ENCODE measurements around the gene STC2. TPM values are rescaled to one million over a fixed set of nuclear protein-coding genes. Genes with fewer than 3 reads are reported as not detected.

Gene STC2
- total and polyA plus RNA-seq, 4 experiments from 2014 or later = not detected

- H3K27me3 ChIP-seq (ENCODE audit: insufficient read depth, low read length) = no peaks in the 10 kb centered on the region
- H3K4me3 ChIP-seq (ENCODE audit: low read length in 2 of 2) = no peak overlapping the region
- no peak overlapping the region for H3K4me3 Mint-ChIP-seq
- DNase-seq = no peak
- ChIA-PET POLR2A (ENCODE audit: partially characterized antibody) (no interaction called here), CTCF (ENCODE audit: partially characterized antibody) (no interaction called here)
- no peaks in the 10 kb centered on the region for H3K36me3 Mint-ChIP-seq
- no peak overlapping the region for H3K27ac Mint-ChIP-seq
- no peaks in the 10 kb centered on the region for H3K9me3 ChIP-seq (ENCODE audit: control insufficient read depth in 1 of 2, low read length in 2 of 2)
- no peak overlapping the region for H3K27ac ChIP-seq (ENCODE audit: low read depth, low read length)
- H3K36me3 ChIP-seq (ENCODE audit: insufficient read depth, low read length) = no peaks in the 10 kb centered on the region
- H3K27me3 Mint-ChIP-seq = peaks cover 21 to 24% of the 10 kb centered on the region in 2 donors
- H3K4me1 Mint-ChIP-seq = peaks cover 11 to 15% (median 13%) of the 10 kb centered on the region in 4 donors
- peaks cover 16% of the 10 kb centered on the region for H3K4me1 ChIP-seq (ENCODE audit: insufficient read depth, low read length)
- intact Hi-C loops (cut with micrococcal nuclease) = no loop called here
- H3K9me3 Mint-ChIP-seq = no peaks in the 10 kb centered on the region
Measured at GRCh38 chr5:173297813-173298212, 30.4 kb downstream of the STC2 start.

- H3K4me3 Mint-ChIP-seq = no peak overlapping the region
- no peak overlapping the region for H3K4me3 ChIP-seq (ENCODE audit: low read length in 2 of 2)
- H3K27me3 Mint-ChIP-seq = peaks cover 22 to 25% of the 10 kb centered on the region in 2 donors
- H3K4me1 Mint-ChIP-seq = peaks cover 11 to 15% (median 13%) of the 10 kb centered on the region in 4 donors
- no peaks in the 10 kb centered on the region for H3K9me3 ChIP-seq (ENCODE audit: control insufficient read depth in 1 of 2, low read length in 2 of 2)
- H3K36me3 ChIP-seq (ENCODE audit: insufficient read depth, low read length) = no peaks in the 10 kb centered on the region
- DNase-seq = no peak
- no peaks in the 10 kb centered on the region for H3K27me3 ChIP-seq (ENCODE audit: insufficient read depth, low read length)
- no peak overlapping the region for H3K27ac ChIP-seq (ENCODE audit: low read depth, low read length)
- ChIA-PET POLR2A (ENCODE audit: partially characterized antibody) (no interaction called here), CTCF (ENCODE audit: partially characterized antibody) (interaction anchor here (1.2 to 5.2 kb wide), 4 partner anchors 7 to 276 kb away, joined by 3 to 32 read pairs (median 5); no protein-coding TSS in a partner anchor)
- H3K9me3 Mint-ChIP-seq = no peaks in the 10 kb centered on the region
- no peaks in the 10 kb centered on the region for H3K36me3 Mint-ChIP-seq
- intact Hi-C loops (cut with micrococcal nuclease) = no loop called here
- no peak overlapping the region for H3K27ac Mint-ChIP-seq
- H3K4me1 ChIP-seq (ENCODE audit: insufficient read depth, low read length) = peaks cover 16% of the 10 kb centered on the region
Measured at GRCh38 chr5:173296737-173297676, 31.2 kb downstream of the STC2 start.

GRCh38 chr5:173295796-173296195 lies 32.4 kb downstream of the STC2 start:
- intact Hi-C loops (cut with micrococcal nuclease) = no loop called here
- H3K27ac ChIP-seq (ENCODE audit: low read depth, low read length) = no peak overlapping the region
- Mint-ChIP-seq H3K4me1 (peaks cover 11 to 15% (median 13%) of the 10 kb centered on the region in 4 donors), H3K4me3 (no peak overlapping the region), H3K27me3 (peaks cover 30 to 31% of the 10 kb centered on the region in 2 donors), H3K27ac (no peak overlapping the region), H3K9me3 (no peaks in the 10 kb centered on the region), H3K36me3 (no peaks in the 10 kb centered on the region)
- no peaks in the 10 kb centered on the region for H3K36me3 ChIP-seq (ENCODE audit: insufficient read depth, low read length)
- H3K27me3 ChIP-seq (ENCODE audit: insufficient read depth, low read length) = no peaks in the 10 kb centered on the region
- CTCF ChIA-PET (ENCODE audit: partially characterized antibody) = interaction anchor here (0.9 to 5.2 kb wide), 6 partner anchors 9 to 678 kb away, joined by 3 to 32 read pairs (median 3); no protein-coding TSS in a partner anchor
- H3K4me1 ChIP-seq (ENCODE audit: insufficient read depth, low read length) = peaks cover 16% of the 10 kb centered on the region
- POLR2A ChIA-PET (ENCODE audit: partially characterized antibody) = no interaction called here
- DNase-seq = no peak
- no peak overlapping the region for H3K4me3 ChIP-seq (ENCODE audit: low read length in 2 of 2)
- H3K9me3 ChIP-seq (ENCODE audit: control insufficient read depth in 1 of 2, low read length in 2 of 2) = no peaks in the 10 kb centered on the region

- intact Hi-C loops (cut with micrococcal nuclease) = loop anchor here (1.0 to 5.0 kb wide), 3 partner anchors 38 to 679 kb away; no protein-coding TSS in a partner anchor
- no peak overlapping the region for H3K27ac ChIP-seq (ENCODE audit: low read depth, low read length)
- peaks cover 16% of the 10 kb centered on the region for H3K4me1 ChIP-seq (ENCODE audit: insufficient read depth, low read length)
- H3K27me3 Mint-ChIP-seq = peaks cover 34 to 35% of the 10 kb centered on the region in 2 donors
- ChIA-PET CTCF (ENCODE audit: partially characterized antibody) (interaction anchor here (0.6 to 5.2 kb wide), 13 partner anchors 10 to 1017 kb away, joined by 3 to 32 read pairs (median 6); partner anchors contain the start of gene BOD1), POLR2A (ENCODE audit: partially characterized antibody) (interaction anchor here (1.3 kb wide), 1 partner anchor 37 kb away, joined by 4 read pairs; no protein-coding TSS in a partner anchor)
- peak overlapping the region in 7 of 8 donors; percentile 52 to 88 (median 73) for H3K4me3 Mint-ChIP-seq
- H3K27ac Mint-ChIP-seq = no peak overlapping the region
- no peak overlapping the region for H3K4me3 ChIP-seq (ENCODE audit: low read length in 2 of 2)
- peaks cover 11 to 15% (median 13%) of the 10 kb centered on the region in 4 donors for H3K4me1 Mint-ChIP-seq
- no peaks in the 10 kb centered on the region for H3K9me3 Mint-ChIP-seq
- H3K36me3 Mint-ChIP-seq = no peaks in the 10 kb centered on the region
- no peaks in the 10 kb centered on the region for H3K9me3 ChIP-seq (ENCODE audit: control insufficient read depth in 1 of 2, low read length in 2 of 2)
- no peak for DNase-seq
- no peaks in the 10 kb centered on the region for H3K36me3 ChIP-seq (ENCODE audit: insufficient read depth, low read length)
- no peaks in the 10 kb centered on the region for H3K27me3 ChIP-seq (ENCODE audit: insufficient read depth, low read length)
Measured at GRCh38 chr5:173294673-173295320, 33.4 kb downstream of the STC2 start.

- POLR2A ChIA-PET (ENCODE audit: partially characterized antibody) = interaction anchor here (1.3 kb wide), 1 partner anchor 38 kb away, joined by 4 read pairs; no protein-coding TSS in a partner anchor
Measured at GRCh38 chr5:173293817-173294672, 34.2 kb downstream of the STC2 start.

GRCh38 chr5:173291722-173292658 lies 36.2 kb downstream of the STC2 start:
- peaks cover 16% of the 10 kb centered on the region for H3K4me1 ChIP-seq (ENCODE audit: insufficient read depth, low read length)
- intact Hi-C loops (cut with micrococcal nuclease) = loop anchor here (5.0 kb wide), 1 partner anchor 40 kb away; no protein-coding TSS in a partner anchor
- no peak overlapping the region for H3K4me3 ChIP-seq (ENCODE audit: low read length in 2 of 2)
- H3K27ac Mint-ChIP-seq = no peak overlapping the region
- CTCF ChIA-PET (ENCODE audit: partially characterized antibody) = interaction anchor here (0.8 to 5.2 kb wide), 3 partner anchors 12 to 681 kb away, joined by 3 to 32 read pairs (median 4); no protein-coding TSS in a partner anchor
- POLR2A ChIA-PET (ENCODE audit: partially characterized antibody) = no interaction called here
- H3K4me3 Mint-ChIP-seq = no peak overlapping the region
- peaks cover 45 to 46% of the 10 kb centered on the region in 2 donors for H3K27me3 Mint-ChIP-seq
- H3K9me3 Mint-ChIP-seq = no peaks in the 10 kb centered on the region
- no peak overlapping the region for H3K27ac ChIP-seq (ENCODE audit: low read depth, low read length)
- no peaks in the 10 kb centered on the region for H3K36me3 ChIP-seq (ENCODE audit: insufficient read depth, low read length)
- H3K4me1 Mint-ChIP-seq = peaks cover 11 to 15% (median 13%) of the 10 kb centered on the region in 4 donors
- H3K27me3 ChIP-seq (ENCODE audit: insufficient read depth, low read length) = no peaks in the 10 kb centered on the region
- no peaks in the 10 kb centered on the region for H3K9me3 ChIP-seq (ENCODE audit: control insufficient read depth in 1 of 2, low read length in 2 of 2)
- H3K36me3 Mint-ChIP-seq = no peaks in the 10 kb centered on the region
- no peak for DNase-seq

More at GRCh38 chr5:173293817-173294672, 34.2 kb downstream of the STC2 start:
- Mint-ChIP-seq H3K27ac (no peak overlapping the region), H3K36me3 (no peaks in the 10 kb centered on the region), H3K4me3 (peak overlapping the region; percentile 41 to 88 (median 68)), H3K4me1 (peaks cover 11 to 15% (median 13%) of the 10 kb centered on the region in 4 donors), H3K9me3 (no peaks in the 10 kb centered on the region), H3K27me3 (peaks cover 36 to 39% of the 10 kb centered on the region in 2 donors)
- Histone ChIP-seq H3K9me3 (ENCODE audit: control insufficient read depth in 1 of 2, low read length in 2 of 2) (no peaks in the 10 kb centered on the region), H3K27ac (ENCODE audit: low read depth, low read length) (no peak overlapping the region), H3K36me3 (ENCODE audit: insufficient read depth, low read length) (no peaks in the 10 kb centered on the region), H3K4me3 (ENCODE audit: low read length in 2 of 2) (peak overlapping the region in 1 of 2 donors; percentile 10), H3K4me1 (ENCODE audit: insufficient read depth, low read length) (peaks cover 16% of the 10 kb centered on the region), H3K27me3 (ENCODE audit: insufficient read depth, low read length) (no peaks in the 10 kb centered on the region)
- intact Hi-C loops (cut with micrococcal nuclease) = loop anchor here (1.0 to 5.0 kb wide), 3 partner anchors 38 to 679 kb away; no protein-coding TSS in a partner anchor
- CTCF ChIA-PET (ENCODE audit: partially characterized antibody) = interaction anchor here (0.6 to 5.2 kb wide), 12 partner anchors 10 to 1018 kb away, joined by 3 to 32 read pairs (median 6); partner anchors contain the start of gene BOD1
- peak in 4 of 5 donors; percentile 45 to 50 (median 49) for DNase-seq
